Measurements from ENCODE around the gene UBE2D2.

DNA sequence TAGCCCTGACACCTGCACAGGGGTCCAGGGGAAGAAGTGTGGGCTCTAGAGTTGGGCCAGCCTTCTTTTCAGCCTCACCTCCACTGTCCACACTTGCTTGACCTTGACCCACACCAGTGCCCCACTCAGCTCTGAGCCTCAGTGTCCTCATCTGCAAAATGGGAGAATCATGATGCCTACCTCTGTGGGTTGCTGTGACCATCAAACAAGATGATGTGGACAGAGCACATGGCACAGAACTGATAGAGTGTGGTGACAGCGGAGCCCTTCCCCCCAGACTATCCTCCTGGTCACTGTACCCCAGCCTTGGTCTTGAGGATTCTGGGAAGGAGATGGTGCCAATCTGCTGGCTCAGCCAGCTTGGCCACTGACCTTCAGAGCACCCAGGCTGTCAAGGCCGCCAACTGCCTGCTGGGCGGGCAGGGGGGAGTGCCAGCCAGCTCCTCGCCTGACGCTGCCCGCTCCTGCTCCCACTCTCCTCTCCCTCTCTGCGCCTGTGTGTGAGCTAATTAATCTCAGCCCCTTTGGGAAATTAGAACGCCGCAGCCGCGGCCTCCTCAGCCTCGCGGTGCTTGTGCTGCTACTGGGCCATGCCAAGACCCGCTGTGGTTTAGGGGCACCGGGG, 103.7 kb downstream of the UBE2D2 start:
- TF ChIP-seq, protein P1, sequence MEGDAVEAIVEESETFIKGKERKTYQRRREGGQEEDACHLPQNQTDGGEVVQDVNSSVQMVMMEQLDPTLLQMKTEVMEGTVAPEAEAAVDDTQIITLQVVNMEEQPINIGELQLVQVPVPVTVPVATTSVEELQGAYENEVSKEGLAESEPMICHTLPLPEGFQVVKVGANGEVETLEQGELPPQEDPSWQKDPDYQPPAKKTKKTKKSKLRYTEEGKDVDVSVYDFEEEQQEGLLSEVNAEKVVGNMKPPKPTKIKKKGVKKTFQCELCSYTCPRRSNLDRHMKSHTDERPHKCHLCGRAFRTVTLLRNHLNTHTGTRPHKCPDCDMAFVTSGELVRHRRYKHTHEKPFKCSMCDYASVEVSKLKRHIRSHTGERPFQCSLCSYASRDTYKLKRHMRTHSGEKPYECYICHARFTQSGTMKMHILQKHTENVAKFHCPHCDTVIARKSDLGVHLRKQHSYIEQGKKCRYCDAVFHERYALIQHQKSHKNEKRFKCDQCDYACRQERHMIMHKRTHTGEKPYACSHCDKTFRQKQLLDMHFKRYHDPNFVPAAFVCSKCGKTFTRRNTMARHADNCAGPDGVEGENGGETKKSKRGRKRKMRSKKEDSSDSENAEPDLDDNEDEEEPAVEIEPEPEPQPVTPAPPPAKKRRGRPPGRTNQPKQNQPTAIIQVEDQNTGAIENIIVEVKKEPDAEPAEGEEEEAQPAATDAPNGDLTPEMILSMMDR (conservative IDR thresholded peaks at IDR 0.05) = no peak
- no peak for TF ChIP-seq EZH2 (IDR thresholded peaks at IDR 0.05; ENCODE audit: low read depth)

Measured in PC-9 (cell line).